Activated CD4-positive, alpha-beta memory T cell treated with anti-CD3 and anti-CD28 coated beads for 36 hours (primary cell): ENCODE results near the gene FLT4. TPM values are rescaled to one million over a fixed set of nuclear protein-coding genes. Genes with fewer than 3 reads are reported as not detected.

Experiments
- CTCF ChIA-PET: fragments of 350-600 bp; sonication (Branson Sonifier 250); formaldehyde crosslinking; loops from one replicate; lab custom pipeline; 2021; ENCODE audit warnings: antibody characterized with exemption, inconsistent platforms; lab: Charles Lee
- POLR2A ChIA-PET: fragments of 350-600 bp; sonication (Branson Sonifier 250); formaldehyde crosslinking; loops from one replicate; lab custom pipeline; 2021; ENCODE audit warnings: antibody characterized with exemption; lab: Charles Lee
- DNase-seq: peaks from one replicate; pipeline ENCODE4 v3.0.0-alpha.2; 2020
- H3K27ac Mint-ChIP-seq: one replicate; pipeline ENCODE4 v1.8.0; 2021; ENCODE audit warnings: mixed read lengths
- H3K27me3 Mint-ChIP-seq: one replicate; pipeline ENCODE4 v1.8.0; 2021; ENCODE audit warnings: mixed read lengths
- H3K36me3 Mint-ChIP-seq: one replicate; pipeline ENCODE4 v1.8.0; 2021; ENCODE audit warnings: mixed read lengths
- H3K4me1 Mint-ChIP-seq: one replicate; pipeline ENCODE4 v1.8.0; 2021; ENCODE audit warnings: low read depth, mixed read lengths
- H3K4me3 Mint-ChIP-seq: one replicate; pipeline ENCODE4 v1.8.0; 2021; ENCODE audit warnings: mild to moderate bottlenecking, mixed read lengths
- H3K9me3 Mint-ChIP-seq: one replicate; pipeline ENCODE4 v1.8.0; 2021; ENCODE audit warnings: mixed read lengths
- intact Hi-C: fragments of 100-400 bp; cut with micrococcal nuclease; formaldehyde crosslinking; loops from one replicate; pipeline ENCODE4 v1.15.1; 2023
- total RNA-seq, 2 experiments: library from RNA; stranded (reverse); gene quantifications; one replicate each; pipeline ENCODE4 v1.2.3, GENCODE V29; 2021

FLT4 gene
- total RNA-seq, 2 experiments from 2014 or later: 1.4 to 2.0 TPM

DNA sequence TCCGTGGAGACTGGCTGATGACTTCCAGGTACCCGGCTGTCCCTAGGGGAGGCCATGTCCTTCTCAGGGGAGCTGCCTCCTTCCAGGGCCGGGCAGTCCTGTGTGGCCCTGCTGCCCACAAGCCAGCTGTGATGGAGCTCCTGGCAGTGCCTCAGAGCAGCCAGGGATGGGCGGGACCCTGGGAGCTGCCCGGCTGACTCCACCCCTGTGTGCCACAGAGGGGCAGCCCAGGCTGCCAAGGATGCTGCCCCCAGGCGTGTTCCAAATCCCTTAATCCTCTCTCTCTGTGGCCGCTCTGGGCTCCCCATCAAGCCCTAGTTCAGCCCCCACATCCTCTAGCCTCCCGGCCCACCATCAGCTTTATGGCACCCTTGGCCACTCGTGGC, 51.1 kb downstream of the FLT4 start:
- H3K36me3 Mint-ChIP-seq: no peaks in the 10 kb centered on the region
- no peaks in the 10 kb centered on the region for H3K4me1 Mint-ChIP-seq
- DNase-seq: no peak
- H3K4me3 Mint-ChIP-seq: no peak overlapping the region
- H3K9me3 Mint-ChIP-seq: no peaks in the 10 kb centered on the region
- intact Hi-C loops: no loop called here
- H3K27ac Mint-ChIP-seq: no peak overlapping the region
- ChIA-PET CTCF (no interaction called here), POLR2A (no interaction called here)
- peaks cover 4% of the 10 kb centered on the region for H3K27me3 Mint-ChIP-seq

DNA sequence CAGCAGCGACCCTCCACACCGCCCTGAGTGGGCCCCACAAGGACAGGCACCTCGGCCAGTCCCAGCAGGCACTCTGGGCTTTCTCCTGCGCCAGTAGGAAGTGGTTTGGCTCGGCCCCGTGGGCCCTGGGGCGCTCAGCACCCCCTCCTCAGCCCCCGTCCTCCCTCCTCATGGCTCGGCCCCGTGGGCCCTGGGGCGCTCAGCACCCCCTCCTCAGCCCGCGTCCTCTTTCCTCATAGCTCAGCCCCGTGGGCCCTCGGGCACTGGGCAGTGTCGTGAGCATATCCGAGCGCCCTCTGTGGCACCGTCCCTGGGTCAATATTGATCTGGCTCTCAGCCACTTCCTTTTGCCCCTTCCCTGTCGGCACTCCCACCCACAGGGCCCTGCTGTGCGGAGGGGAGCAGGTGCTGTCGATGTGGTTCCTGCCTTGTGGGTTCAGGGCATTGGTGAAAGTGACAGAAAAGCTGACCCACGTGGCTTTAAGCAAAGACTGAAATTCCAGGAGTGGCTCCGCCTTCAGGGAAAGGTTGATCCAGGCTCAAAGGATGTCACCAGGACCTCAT, 52.6 kb downstream of the FLT4 start:
- ChIA-PET CTCF (interaction anchor here (1.2 kb wide), 1 partner anchor 10 kb away, joined by 3 read pairs; no protein-coding TSS in a partner anchor), POLR2A (no interaction called here)
- no peak overlapping the region for H3K4me3 Mint-ChIP-seq
- H3K27me3 Mint-ChIP-seq: peaks cover 15% of the 10 kb centered on the region
- peaks cover 3% of the 10 kb centered on the region for H3K4me1 Mint-ChIP-seq
- no peaks in the 10 kb centered on the region for H3K9me3 Mint-ChIP-seq
- H3K36me3 Mint-ChIP-seq: no peaks in the 10 kb centered on the region
- H3K27ac Mint-ChIP-seq: no peak overlapping the region
- no peak for DNase-seq
- intact Hi-C loops: no loop called here

DNA sequence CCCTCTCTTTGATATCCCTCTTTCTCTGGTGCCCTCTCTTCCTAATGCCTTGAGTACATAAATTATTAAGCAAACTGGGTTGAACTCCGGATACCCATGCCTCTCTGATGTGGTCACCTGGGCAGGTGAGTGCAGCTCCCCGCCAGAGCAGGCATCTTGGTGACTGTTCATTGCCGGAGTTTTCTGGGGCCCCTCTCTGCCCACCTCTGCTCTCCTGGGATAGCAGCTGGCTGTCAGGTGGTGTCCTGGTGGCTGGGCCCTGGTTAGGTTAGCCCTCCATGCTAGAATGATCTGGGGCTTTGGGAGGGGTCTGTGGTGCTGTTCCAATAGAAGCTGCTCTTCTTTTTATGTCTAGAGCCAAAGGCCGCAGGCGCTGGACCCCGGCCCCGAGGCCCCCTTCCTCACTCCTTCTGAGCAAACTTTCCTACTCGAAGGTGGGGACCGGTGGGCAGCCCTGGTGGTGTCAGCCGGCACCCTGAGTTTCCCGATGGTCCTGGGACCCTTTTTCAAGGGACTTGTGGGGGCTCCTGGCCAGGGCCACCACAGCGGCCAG, 53.2 kb downstream of the FLT4 start:
- Mint-ChIP-seq H3K36me3 (no peaks in the 10 kb centered on the region), H3K27me3 (peaks cover 15% of the 10 kb centered on the region), H3K4me3 (no peak overlapping the region), H3K27ac (no peak overlapping the region), H3K4me1 (peaks cover 3% of the 10 kb centered on the region), H3K9me3 (no peaks in the 10 kb centered on the region)
- CTCF ChIA-PET: no interaction called here
- POLR2A ChIA-PET: no interaction called here
- intact Hi-C loops: no loop called here
- no peak for DNase-seq

DNA sequence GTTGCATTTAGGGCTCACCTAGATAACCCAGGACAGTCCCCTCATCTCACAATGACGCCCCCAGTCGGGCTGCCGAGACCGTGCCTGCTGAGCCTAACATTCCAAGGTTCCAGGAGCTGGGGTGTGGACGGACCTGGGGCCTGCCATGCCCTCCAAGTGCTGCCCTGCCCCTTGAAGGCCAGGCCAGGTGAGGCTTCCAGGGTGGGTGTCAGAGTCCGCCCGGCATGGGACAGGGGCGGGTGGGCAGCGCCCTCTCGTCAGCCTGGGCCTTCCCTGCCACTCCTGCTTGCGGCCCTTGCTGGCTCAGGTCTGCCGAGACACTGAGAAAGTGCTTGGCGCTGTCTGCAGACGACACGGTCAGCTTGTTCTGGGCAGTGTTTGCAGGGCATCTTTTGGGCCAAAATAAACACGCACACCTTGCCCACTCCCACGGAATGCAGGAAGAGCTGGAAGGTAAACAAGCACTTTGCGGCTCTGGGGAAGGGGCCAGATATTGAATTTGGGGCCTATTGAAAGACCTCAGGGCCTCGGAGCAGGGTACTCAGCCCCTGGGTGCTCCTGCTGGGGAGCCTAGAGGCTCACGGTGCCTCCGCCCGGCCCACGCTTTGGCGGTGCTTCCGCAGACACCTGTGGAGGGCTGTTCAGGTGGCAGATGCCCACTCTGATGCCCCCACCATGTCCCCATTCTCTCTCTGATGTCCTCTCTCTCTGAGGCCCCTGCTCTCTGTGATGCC, 53.9 kb downstream of the FLT4 start:
- intact Hi-C loops: no loop called here
- peaks cover 15% of the 10 kb centered on the region for H3K27me3 Mint-ChIP-seq
- no peaks in the 10 kb centered on the region for H3K9me3 Mint-ChIP-seq
- DNase-seq: no peak
- H3K36me3 Mint-ChIP-seq: no peaks in the 10 kb centered on the region
- no peak overlapping the region for H3K4me3 Mint-ChIP-seq
- ChIA-PET CTCF (no interaction called here), POLR2A (no interaction called here)
- H3K27ac Mint-ChIP-seq: no peak overlapping the region
- peaks cover 3% of the 10 kb centered on the region for H3K4me1 Mint-ChIP-seq

DNA sequence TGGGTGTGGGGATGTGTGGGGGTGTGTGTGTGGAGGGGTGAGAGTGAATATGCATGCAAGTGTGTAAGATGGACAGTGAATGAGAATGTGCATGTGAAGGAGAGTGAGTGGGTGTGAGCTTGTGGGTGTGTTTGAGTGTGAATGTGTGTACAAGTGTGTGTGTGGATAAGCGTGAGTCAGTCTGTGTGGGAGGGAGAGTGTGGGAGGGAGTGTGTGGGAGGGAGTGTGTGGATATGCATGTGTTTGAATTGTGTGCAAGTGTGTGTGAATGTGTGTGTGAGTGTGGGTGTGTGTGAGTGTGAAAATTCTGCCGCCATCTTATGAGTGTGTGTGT, 54.4 kb downstream of the FLT4 start:
- Mint-ChIP-seq H3K9me3 (no peaks in the 10 kb centered on the region), H3K27ac (no peak overlapping the region), H3K4me1 (peaks cover 3% of the 10 kb centered on the region), H3K27me3 (peaks cover 13% of the 10 kb centered on the region), H3K4me3 (no peak overlapping the region), H3K36me3 (no peaks in the 10 kb centered on the region)
- intact Hi-C loops: no loop called here
- ChIA-PET POLR2A (no interaction called here), CTCF (no interaction called here)
- DNase-seq: no peak

DNA sequence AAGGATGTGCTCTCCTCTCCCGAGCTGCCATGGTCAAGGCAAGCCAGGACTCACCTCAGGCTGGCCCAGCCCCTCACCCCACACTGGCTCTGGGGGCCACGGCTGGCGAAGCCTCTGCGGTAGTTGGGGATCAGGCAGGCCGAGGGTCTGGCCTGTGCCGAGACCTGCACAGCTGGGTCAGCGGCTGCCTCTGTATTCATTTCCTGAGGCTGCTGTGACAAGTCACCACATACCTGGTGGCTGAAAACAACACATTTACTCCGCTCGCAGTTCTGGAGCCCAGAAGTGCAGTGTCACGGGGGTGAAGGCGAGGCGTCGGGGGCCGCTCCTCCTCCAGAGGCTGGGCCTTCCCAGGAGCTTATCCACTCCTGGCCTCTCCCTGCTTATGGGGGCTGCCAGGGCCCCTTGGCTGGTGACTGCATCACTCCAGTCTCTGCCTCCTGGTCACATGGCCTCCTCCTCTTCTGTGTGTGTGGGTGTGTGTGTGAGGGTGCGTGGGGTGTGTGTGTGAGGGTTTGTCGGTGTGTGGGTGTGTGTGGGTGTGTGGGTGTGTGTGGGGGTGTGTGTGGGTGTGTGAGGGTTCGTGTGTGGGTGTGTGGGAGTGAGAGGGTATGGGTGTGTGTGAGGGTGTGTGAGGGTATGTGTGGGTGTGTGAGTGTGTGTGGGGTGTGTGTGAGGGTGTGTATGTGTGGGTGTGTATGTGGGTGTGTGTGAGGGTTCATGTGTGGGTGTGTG, 54.9 kb downstream of the FLT4 start:
- peaks cover 5% of the 10 kb centered on the region for H3K4me1 Mint-ChIP-seq
- H3K9me3 Mint-ChIP-seq: no peaks in the 10 kb centered on the region
- no peaks in the 10 kb centered on the region for H3K36me3 Mint-ChIP-seq
- ChIA-PET CTCF (no interaction called here), POLR2A (no interaction called here)
- H3K27ac Mint-ChIP-seq: no peak overlapping the region
- DNase-seq: no peak
- peaks cover 18% of the 10 kb centered on the region for H3K27me3 Mint-ChIP-seq
- intact Hi-C loops: no loop called here
- H3K4me3 Mint-ChIP-seq: no peak overlapping the region

DNA sequence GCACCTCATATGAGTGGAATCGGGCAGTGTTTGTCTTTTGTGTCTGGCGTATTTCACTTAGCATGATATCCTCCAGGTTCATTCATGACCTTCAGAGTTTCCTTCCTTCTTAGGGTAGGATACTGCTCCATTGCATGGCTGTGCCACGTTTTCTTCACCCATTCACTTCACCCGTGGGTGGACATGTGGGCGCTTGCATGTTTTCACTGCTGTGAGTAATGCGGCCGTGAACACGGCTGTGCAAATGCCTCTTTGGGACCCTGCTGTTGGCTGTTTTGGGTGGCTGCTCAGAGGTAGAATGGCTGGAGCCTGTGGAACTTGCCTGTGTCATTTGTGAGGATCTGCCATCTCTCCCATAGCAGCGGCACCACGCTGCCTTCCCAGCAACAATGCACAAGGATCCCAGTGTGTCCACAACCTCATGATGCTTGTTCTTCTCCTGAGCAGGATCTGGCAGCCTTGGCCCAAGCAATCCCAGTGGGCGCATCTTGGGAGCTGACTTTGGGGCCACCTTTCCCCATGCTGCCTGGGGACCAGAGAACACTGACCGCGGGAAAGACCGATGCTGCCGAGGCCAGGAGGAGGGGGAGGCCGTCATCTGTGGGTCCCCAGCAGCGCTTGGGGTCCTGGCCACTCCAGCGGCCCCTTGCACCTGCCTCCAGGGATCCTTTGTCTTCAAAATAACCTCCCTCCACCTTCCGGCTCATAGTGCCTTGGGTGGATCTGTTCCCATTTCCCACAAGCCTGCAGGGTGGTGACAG, 55.8 kb downstream of the FLT4 start:
- Mint-ChIP-seq H3K27ac (no peak overlapping the region), H3K9me3 (no peaks in the 10 kb centered on the region), H3K27me3 (peaks cover 25% of the 10 kb centered on the region), H3K4me1 (peaks cover 6% of the 10 kb centered on the region), H3K36me3 (no peaks in the 10 kb centered on the region), H3K4me3 (no peak overlapping the region)
- DNase-seq: no peak
- ChIA-PET POLR2A (no interaction called here), CTCF (no interaction called here)
- intact Hi-C loops: no loop called here

DNA sequence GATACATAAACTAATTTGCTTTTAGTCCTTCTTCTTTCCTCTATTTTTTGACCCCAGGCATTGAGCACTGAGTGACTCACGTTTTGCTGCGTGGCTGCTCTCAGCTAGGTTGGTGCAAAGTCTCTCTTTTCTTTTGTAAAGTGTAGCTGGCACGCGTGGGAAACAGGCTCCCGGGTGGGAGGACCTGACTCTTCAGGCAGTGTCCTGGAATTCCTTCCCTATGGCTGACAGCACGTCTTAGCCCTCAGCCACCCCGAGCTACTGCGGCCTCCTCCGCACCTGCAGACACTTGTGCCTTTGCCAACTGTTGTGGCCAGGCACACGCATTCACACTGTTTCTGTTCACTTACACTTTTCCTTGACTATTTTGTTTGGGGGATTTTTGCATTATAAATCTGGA, 57.2 kb downstream of the FLT4 start:
- ChIA-PET CTCF (interaction anchor here (0.7 kb wide), 1 partner anchor 14 kb away, joined by 3 read pairs; no protein-coding TSS in a partner anchor), POLR2A (no interaction called here)
- intact Hi-C loops: no loop called here
- no peak overlapping the region for H3K4me3 Mint-ChIP-seq
- no peaks in the 10 kb centered on the region for H3K36me3 Mint-ChIP-seq
- no peak for DNase-seq
- H3K27me3 Mint-ChIP-seq: peaks cover 27% of the 10 kb centered on the region
- no peaks in the 10 kb centered on the region for H3K9me3 Mint-ChIP-seq
- peaks cover 6% of the 10 kb centered on the region for H3K4me1 Mint-ChIP-seq
- H3K27ac Mint-ChIP-seq: no peak overlapping the region

DNA sequence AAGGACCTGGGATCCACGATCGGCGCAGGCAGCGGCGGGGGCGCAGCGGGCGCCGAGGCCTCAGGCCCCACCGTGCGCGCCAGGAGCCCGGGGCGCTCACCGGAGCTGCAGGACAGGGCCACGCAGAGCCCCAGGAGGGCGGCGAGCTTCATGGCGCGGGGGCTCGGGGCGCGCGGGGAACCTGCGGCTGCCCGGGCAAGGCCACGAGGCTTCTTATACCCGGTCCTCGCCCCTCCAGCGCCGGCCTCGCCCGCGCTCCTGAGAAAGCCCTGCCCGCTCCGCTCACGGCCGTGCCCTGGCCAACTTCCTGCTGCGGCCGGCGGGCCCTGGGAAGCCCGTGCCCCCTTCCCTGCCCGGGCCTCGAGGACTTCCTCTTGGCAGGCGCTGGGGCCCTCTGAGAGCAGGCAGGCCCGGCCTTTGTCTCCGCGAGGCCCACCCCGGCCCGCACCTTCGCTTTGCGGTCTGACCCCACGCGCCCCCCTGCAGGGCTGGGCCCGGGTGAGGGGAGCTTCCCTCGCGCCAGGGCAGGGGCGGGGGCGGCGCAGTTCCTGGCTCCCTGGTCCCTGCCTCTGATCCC, 58.0 kb downstream of the FLT4 start, which contains the start of gene SCGB3A1:
Gene SCGB3A1, minus strand, starts transcription at position 189 of the 577 bp plus-strand sequence. Its CDS starts 37 bp downstream, at position 152.
- intact Hi-C loops: no loop called here
- CTCF ChIA-PET: no interaction called here

DNA sequence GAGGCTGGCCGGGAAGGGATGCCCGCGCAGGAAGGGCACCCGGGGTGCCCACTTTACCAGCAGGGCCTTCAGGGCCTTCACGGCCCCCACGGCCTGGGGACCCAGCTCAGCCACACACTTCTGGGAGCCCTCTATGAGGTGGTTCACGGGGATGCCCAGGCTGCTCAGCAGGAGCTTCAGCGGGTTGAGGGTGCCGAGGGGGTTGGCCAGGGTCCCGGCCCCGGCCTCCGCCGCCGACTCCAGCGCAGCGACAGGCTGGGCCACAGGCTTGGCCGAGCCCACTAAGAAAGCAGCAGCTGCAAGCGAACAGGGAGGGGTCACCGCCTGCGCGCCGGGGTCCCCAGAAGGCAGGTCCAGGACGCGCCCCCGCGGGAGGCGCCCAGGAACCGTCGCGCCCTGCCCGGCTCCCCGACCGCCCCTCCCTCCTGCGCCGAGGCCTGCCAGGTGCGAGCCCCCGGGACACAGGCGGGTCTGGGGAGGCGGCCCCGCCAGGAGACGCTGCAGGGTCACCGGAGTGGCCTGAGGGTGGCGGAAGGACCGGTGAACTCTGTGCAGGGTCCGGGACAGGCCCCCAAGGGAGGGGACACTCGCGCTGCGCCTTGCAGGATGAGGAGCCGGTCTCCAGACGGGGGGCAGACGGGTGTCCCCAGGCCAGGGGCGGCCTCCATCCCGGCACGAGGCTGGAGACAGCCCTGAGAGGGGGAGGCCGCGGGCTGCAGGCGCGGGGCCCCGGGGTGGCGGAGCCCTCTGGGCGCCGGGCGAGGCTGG, 58.7 kb downstream of the FLT4 start:
- no peak overlapping the region for H3K4me3 Mint-ChIP-seq

More for the DNA sequence above, 58.0 kb downstream of the FLT4 start, which contains the start of gene SCGB3A1:
- POLR2A ChIA-PET: no interaction called here
- no peak for DNase-seq
- Mint-ChIP-seq H3K27me3 (peaks cover 31% of the 10 kb centered on the region), H3K4me3 (no peak within 1 kb of the TSS), H3K9me3 (no peaks in the 10 kb centered on the region), H3K27ac (no peak within 1 kb of the TSS), H3K4me1 (peaks cover 6% of the 10 kb centered on the region), H3K36me3 (no peaks in the 10 kb centered on the region)

More for the DNA sequence above, 58.7 kb downstream of the FLT4 start:
- no peak overlapping the region for H3K27ac Mint-ChIP-seq
- no peaks in the 10 kb centered on the region for H3K9me3 Mint-ChIP-seq
- DNase-seq: no peak
- CTCF ChIA-PET: interaction anchor here (1.5 kb wide), 1 partner anchor 9 kb away, joined by 3 read pairs; no protein-coding TSS in a partner anchor
- POLR2A ChIA-PET: no interaction called here
- H3K36me3 Mint-ChIP-seq: no peaks in the 10 kb centered on the region
- peaks cover 33% of the 10 kb centered on the region for H3K27me3 Mint-ChIP-seq
- peaks cover 6% of the 10 kb centered on the region for H3K4me1 Mint-ChIP-seq
- intact Hi-C loops: no loop called here
